GM23338 (cell line): Measurements from ENCODE around the gene EEF2K. TPM values are rescaled to one million over a fixed set of nuclear protein-coding genes. Genes with fewer than 3 reads are reported as not detected.

Experiments used
- ATAC-seq: fragments of 200-7000 bp; cut with Tn5 transposase; 3 replicates; pipeline ENCODE4 v1.9.1; 2020
- DNase-seq: peaks from one replicate; pipeline ENCODE4 v3.0.0-alpha.2; 2015; ENCODE audit warnings: low spot score
- H2AFZ ChIP-seq: fragments of 200-600 bp; sonication (generic); 2 replicates; pipeline ENCODE4 v1.8.0; 2016; ENCODE audit warnings: antibody characterized with exemption, mild to moderate bottlenecking, moderate library complexity
- H3F3A ChIP-seq: fragments of 200-600 bp; sonication (generic); replicated peaks from 2 replicates; pipeline ENCODE4 v1.8.0; 2017; ENCODE audit warnings: antibody characterized with exemption, mixed run types, low read depth
- H3K27ac ChIP-seq: fragments of 200-600 bp; sonication (generic); 2 replicates; pipeline ENCODE4 v1.6.1; 2016; ENCODE audit warnings: low read depth
- H3K27me3 ChIP-seq: fragments of 200-600 bp; sonication (generic); 2 replicates; pipeline ENCODE4 v1.8.0; 2016; ENCODE audit warnings: mild to moderate bottlenecking, mixed run types, moderate library complexity; ENCODE audit not compliant: insufficient read depth
- H3K36me3 ChIP-seq: fragments of 200-600 bp; sonication (generic); 2 replicates; pipeline ENCODE4 v1.8.0; 2016; ENCODE audit warnings: mild to moderate bottlenecking; ENCODE audit not compliant: insufficient read depth
- H3K4me1 ChIP-seq: fragments of 200-600 bp; sonication (generic); 2 replicates; pipeline ENCODE4 v1.8.0; 2016; ENCODE audit warnings: mild to moderate bottlenecking, moderate library complexity; ENCODE audit not compliant: insufficient read depth
- H3K4me2 ChIP-seq: fragments of 200-600 bp; sonication (generic); 2 replicates; pipeline ENCODE4 v1.7.1; 2017; ENCODE audit warnings: mixed run types
- H3K4me3 ChIP-seq: fragments of 200-600 bp; sonication (generic); 2 replicates; pipeline ENCODE4 v1.6.1; 2016; ENCODE audit warnings: mixed run types
- H3K79me2 ChIP-seq: fragments of 200-600 bp; sonication (generic); replicated peaks from 2 replicates; pipeline ENCODE4 v1.8.0; 2017; ENCODE audit warnings: mild to moderate bottlenecking; ENCODE audit not compliant: insufficient read depth
- H3K9me2 ChIP-seq: fragments of 200-600 bp; sonication (generic); 2 replicates; pipeline ENCODE4 v1.8.0; 2017; ENCODE audit not compliant: insufficient read depth
- H4K20me1 ChIP-seq: fragments of 200-600 bp; sonication (generic); replicated peaks from 2 replicates; pipeline ENCODE4 v1.8.0; 2017; ENCODE audit warnings: mild to moderate bottlenecking; ENCODE audit not compliant: insufficient read depth
- H3K27ac Mint-ChIP-seq: 2 replicates; pipeline ENCODE4 v1.8.0; 2020; ENCODE audit warnings: inconsistent platforms, mild to moderate bottlenecking, moderate library complexity, mixed read lengths
- H3K27me3 Mint-ChIP-seq: 3 replicates; pipeline ENCODE4 v1.8.0; 2022; ENCODE audit warnings: low read depth, mild to moderate bottlenecking, moderate library complexity, mixed read lengths, inconsistent platforms; ENCODE audit not compliant: insufficient read depth, poor library complexity
- H3K36me3 Mint-ChIP-seq: 3 replicates; pipeline ENCODE4 v1.8.0; 2021; ENCODE audit warnings: low read depth, mild to moderate bottlenecking, inconsistent platforms, moderate library complexity, mixed read lengths
- H3K4me1 Mint-ChIP-seq: 3 replicates; pipeline ENCODE4 v1.8.0; 2020; ENCODE audit warnings: mild to moderate bottlenecking, inconsistent platforms, mixed read lengths
- H3K4me3 Mint-ChIP-seq: 3 replicates; pipeline ENCODE4 v1.8.0; 2021; ENCODE audit warnings: moderate library complexity, mild to moderate bottlenecking, inconsistent platforms, mixed read lengths
- H3K9me3 Mint-ChIP-seq: 3 replicates; pipeline ENCODE4 v1.8.0; 2020; ENCODE audit warnings: moderate library complexity, mild to moderate bottlenecking, inconsistent platforms, mixed read lengths
- ETS1 ChIP-seq: IDR thresholded peaks from 2 replicates; pipeline ENCODE4 v1.6.1; 2016; ENCODE audit warnings: antibody characterized with exemption
- EZH2 ChIP-seq: fragments of 200-600 bp; sonication (generic); IDR thresholded peaks from one replicate; pipeline ENCODE4 v1.8.0; 2017; ENCODE audit warnings: antibody characterized with exemption, mild to moderate bottlenecking, low read depth; ENCODE audit not compliant: unreplicated experiment
- JUNB ChIP-seq: IDR thresholded peaks from one replicate; pipeline ENCODE4 v1.6.1; 2016; ENCODE audit warnings: antibody characterized with exemption; ENCODE audit not compliant: unreplicated experiment
- NANOG ChIP-seq: IDR thresholded peaks from 2 replicates; pipeline ENCODE4 v1.6.1; 2016; ENCODE audit warnings: antibody characterized with exemption, borderline replicate concordance
- STAT1 ChIP-seq: IDR thresholded peaks from one replicate; pipeline ENCODE4 v1.6.1; 2016; ENCODE audit warnings: antibody characterized with exemption; ENCODE audit not compliant: unreplicated experiment
- ZNF331 ChIP-seq: fragments of 250-450 bp; sonication (Bioruptor Pico); IDR thresholded peaks from 2 replicates; pipeline ENCODE4 v1.5.0; 2020; ENCODE audit warnings: low read depth, mild to moderate bottlenecking, moderate library complexity
- polyA plus RNA-seq: library from polyadenylated mRNA; unstranded; fragments of >200 nt; fragmentation: Nextera tagmentation; extraction: Ambion mirVana; gene quantifications from 2 replicates; pipeline ENCODE4 v1.2.1, GENCODE V29; 2016
- total RNA-seq: library from RNA; depleted of rRNA; stranded (reverse); fragments of >200 nt; shearing (Covaris generic); gene quantifications from 2 replicates; pipeline ENCODE4 v1.2.3, GENCODE V29; 2014; rRNA removed
- TF ChIP-seq, protein P1 (sequence below): fragments of 250-450 bp; sonication (Bioruptor Pico); IDR thresholded peaks from 2 replicates; pipeline ENCODE4 v1.5.0; 2020; ENCODE audit warnings: mild to moderate bottlenecking, moderate library complexity

EEF2K gene
- total and polyA plus RNA-seq, 2 experiments from 2014 or later: 5.4 to 23.9 TPM

- TF ChIP-seq, protein P1, sequence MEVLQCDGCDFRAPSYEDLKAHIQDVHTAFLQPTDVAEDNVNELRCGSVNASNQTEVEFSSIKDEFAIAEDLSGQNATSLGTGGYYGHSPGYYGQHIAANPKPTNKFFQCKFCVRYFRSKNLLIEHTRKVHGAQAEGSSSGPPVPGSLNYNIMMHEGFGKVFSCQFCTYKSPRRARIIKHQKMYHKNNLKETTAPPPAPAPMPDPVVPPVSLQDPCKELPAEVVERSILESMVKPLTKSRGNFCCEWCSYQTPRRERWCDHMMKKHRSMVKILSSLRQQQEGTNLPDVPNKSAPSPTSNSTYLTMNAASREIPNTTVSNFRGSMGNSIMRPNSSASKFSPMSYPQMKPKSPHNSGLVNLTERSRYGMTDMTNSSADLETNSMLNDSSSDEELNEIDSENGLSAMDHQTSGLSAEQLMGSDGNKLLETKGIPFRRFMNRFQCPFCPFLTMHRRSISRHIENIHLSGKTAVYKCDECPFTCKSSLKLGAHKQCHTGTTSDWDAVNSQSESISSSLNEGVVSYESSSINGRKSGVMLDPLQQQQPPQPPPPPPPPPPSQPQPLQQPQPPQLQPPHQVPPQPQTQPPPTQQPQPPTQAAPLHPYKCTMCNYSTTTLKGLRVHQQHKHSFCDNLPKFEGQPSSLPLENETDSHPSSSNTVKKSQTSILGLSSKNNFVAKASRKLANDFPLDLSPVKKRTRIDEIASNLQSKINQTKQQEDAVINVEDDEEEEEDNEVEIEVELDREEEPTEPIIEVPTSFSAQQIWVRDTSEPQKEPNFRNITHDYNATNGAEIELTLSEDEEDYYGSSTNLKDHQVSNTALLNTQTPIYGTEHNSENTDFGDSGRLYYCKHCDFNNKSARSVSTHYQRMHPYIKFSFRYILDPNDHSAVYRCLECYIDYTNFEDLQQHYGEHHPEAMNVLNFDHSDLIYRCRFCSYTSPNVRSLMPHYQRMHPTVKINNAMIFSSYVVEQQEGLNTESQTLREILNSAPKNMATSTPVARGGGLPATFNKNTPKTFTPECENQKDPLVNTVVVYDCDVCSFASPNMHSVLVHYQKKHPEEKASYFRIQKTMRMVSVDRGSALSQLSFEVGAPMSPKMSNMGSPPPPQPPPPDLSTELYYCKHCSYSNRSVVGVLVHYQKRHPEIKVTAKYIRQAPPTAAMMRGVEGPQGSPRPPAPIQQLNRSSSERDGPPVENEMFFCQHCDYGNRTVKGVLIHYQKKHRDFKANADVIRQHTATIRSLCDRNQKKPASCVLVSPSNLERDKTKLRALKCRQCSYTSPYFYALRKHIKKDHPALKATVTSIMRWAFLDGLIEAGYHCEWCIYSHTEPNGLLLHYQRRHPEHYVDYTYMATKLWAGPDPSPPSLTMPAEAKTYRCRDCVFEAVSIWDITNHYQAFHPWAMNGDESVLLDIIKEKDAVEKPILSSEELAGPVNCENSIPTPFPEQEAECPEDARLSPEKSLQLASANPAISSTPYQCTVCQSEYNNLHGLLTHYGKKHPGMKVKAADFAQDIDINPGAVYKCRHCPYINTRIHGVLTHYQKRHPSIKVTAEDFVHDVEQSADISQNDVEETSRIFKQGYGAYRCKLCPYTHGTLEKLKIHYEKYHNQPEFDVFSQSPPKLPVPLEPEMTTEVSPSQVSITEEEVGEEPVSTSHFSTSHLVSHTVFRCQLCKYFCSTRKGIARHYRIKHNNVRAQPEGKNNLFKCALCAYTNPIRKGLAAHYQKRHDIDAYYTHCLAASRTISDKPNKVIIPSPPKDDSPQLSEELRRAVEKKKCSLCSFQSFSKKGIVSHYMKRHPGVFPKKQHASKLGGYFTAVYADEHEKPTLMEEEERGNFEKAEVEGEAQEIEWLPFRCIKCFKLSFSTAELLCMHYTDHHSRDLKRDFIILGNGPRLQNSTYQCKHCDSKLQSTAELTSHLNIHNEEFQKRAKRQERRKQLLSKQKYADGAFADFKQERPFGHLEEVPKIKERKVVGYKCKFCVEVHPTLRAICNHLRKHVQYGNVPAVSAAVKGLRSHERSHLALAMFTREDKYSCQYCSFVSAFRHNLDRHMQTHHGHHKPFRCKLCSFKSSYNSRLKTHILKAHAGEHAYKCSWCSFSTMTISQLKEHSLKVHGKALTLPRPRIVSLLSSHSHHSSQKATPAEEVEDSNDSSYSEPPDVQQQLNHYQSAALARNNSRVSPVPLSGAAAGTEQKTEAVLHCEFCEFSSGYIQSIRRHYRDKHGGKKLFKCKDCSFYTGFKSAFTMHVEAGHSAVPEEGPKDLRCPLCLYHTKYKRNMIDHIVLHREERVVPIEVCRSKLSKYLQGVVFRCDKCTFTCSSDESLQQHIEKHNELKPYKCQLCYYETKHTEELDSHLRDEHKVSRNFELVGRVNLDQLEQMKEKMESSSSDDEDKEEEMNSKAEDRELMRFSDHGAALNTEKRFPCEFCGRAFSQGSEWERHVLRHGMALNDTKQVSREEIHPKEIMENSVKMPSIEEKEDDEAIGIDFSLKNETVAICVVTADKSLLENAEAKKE (CRISPR knock-in tag): no peak
- TF ChIP-seq JUNB (no peak), ETS1 (no peak)
Observed at GRCh38 chr16:22337045-22337444, 131.0 kb downstream of the EEF2K start (continued).

- peaks cover 3% of the 10 kb centered on the region for H3K27me3 Mint-ChIP-seq
- DNase-seq: no peak
Observed at GRCh38 chr16:22337849-22338635, 132.0 kb downstream of the EEF2K start.

More at GRCh38 chr16:22337849-22338635, 132.0 kb downstream of the EEF2K start:
- no peak for ATAC-seq
- H3K4me2 ChIP-seq: no peak overlapping the region
- H3K27ac ChIP-seq: no peak overlapping the region
- H3K9me2 ChIP-seq: no peaks in the 10 kb centered on the region
- Mint-ChIP-seq H3K27ac (no peak overlapping the region), H3K9me3 (peaks cover 50% of the 10 kb centered on the region), H3K4me1 (no peaks in the 10 kb centered on the region), H3K36me3 (peaks cover 67% of the 10 kb centered on the region), H3K4me3 (no peak overlapping the region)
- H3K4me1 ChIP-seq: no peaks in the 10 kb centered on the region
- peaks cover 17% of the 10 kb centered on the region for H3K36me3 ChIP-seq
- H3K27me3 ChIP-seq: no peaks in the 10 kb centered on the region
- H3K79me2 ChIP-seq: no peaks in the 10 kb centered on the region
- H2AFZ ChIP-seq: no peak overlapping the region
- no peak overlapping the region for H3K4me3 ChIP-seq
- peaks cover 20% of the 10 kb centered on the region; the same call in 1 of the 2 replicates for H3F3A ChIP-seq
- TF ChIP-seq EZH2 (no peak), STAT1 (no peak), NANOG (no peak), ZNF331 (CRISPR knock-in tag) (no peak)
- H4K20me1 ChIP-seq: 0 out of 2 replicates have a peak, but pooled peaks cover 5% of the 10 kb centered on the region

Other genes with a start within 250 kb of the EEF2K start
- gene PDZD9, start 205.2 kb upstream of the EEF2K start, total RNA-seq: not detected in 2 replicates
- gene PDZD9, start 205.2 kb upstream of the EEF2K start, polyA plus RNA-seq: 0.19 and 0.35 TPM in 2 replicates
- gene MOSMO, start 198.2 kb upstream of the EEF2K start, total RNA-seq: 16.4 and 19.2 TPM in 2 replicates
- 8.7 and 9.1 TPM in 2 replicates for gene MOSMO, start 198.2 kb upstream of the EEF2K start, polyA plus RNA-seq
- 0.45 TPM in 1 of 2 replicates, not detected in the other for gene VWA3A, start 113.7 kb upstream of the EEF2K start, total RNA-seq
- not detected in 2 replicates for gene VWA3A, start 113.7 kb upstream of the EEF2K start, polyA plus RNA-seq
- 0.08 TPM in 1 of 2 replicates, not detected in the other for gene SDR42E2, start 43.8 kb upstream of the EEF2K start, total RNA-seq
- gene SDR42E2, start 43.8 kb upstream of the EEF2K start, polyA plus RNA-seq: 0.15 and 0.26 TPM in 2 replicates
- gene POLR3E, start 91.1 kb downstream of the EEF2K start, total RNA-seq: 109 and 141 TPM in 2 replicates
- gene POLR3E, start 91.1 kb downstream of the EEF2K start, polyA plus RNA-seq: 62.7 and 64.4 TPM in 2 replicates
- gene CDR2, start 168.3 kb downstream of the EEF2K start, total RNA-seq: 39.3 and 43.7 TPM in 2 replicates
- gene CDR2, start 168.3 kb downstream of the EEF2K start, polyA plus RNA-seq: 13.0 and 17.7 TPM in 2 replicates